Measurements from ENCODE around the gene MUSK.

MUSK gene

GRCh38 chr9:110802416-110803035 is 133.9 kb downstream of the MUSK start:
- in situ Hi-C loops (cut with MboI; ENCODE audit: low pct_unique_long_range_greater_than_20kb, low sequenced_read_pairs, unreplicated experiment) = no loop called here
- TF ChIP-seq CTCF (IDR thresholded peaks at IDR 0.05; ENCODE audit: extremely low read depth, insufficient read depth, missing control alignments) = no peak
- DNase-seq (ENCODE audit: low spot score) = no peak

- DNase-seq (ENCODE audit: low spot score) = peak; percentile 35
- no peak for TF ChIP-seq CTCF (IDR thresholded peaks at IDR 0.05; ENCODE audit: extremely low read depth, insufficient read depth, missing control alignments)
- in situ Hi-C loops (cut with MboI; ENCODE audit: low pct_unique_long_range_greater_than_20kb, low sequenced_read_pairs, unreplicated experiment) = no loop called here
Observed at GRCh38 chr9:110807956-110808598, 139.5 kb downstream of the MUSK start.

GRCh38 chr9:110808599-110808980 is 140.0 kb downstream of the MUSK start:
- no peak for TF ChIP-seq CTCF (IDR thresholded peaks at IDR 0.05; ENCODE audit: extremely low read depth, insufficient read depth, missing control alignments)
- in situ Hi-C loops (cut with MboI; ENCODE audit: low pct_unique_long_range_greater_than_20kb, low sequenced_read_pairs, unreplicated experiment) = no loop called here
- peak; percentile 56 for DNase-seq (ENCODE audit: low spot score)

GRCh38 chr9:110809038-110809595 is 140.5 kb downstream of the MUSK start:
- in situ Hi-C loops (cut with MboI; ENCODE audit: low pct_unique_long_range_greater_than_20kb, low sequenced_read_pairs, unreplicated experiment) = no loop called here
- TF ChIP-seq CTCF (IDR thresholded peaks at IDR 0.05; ENCODE audit: extremely low read depth, insufficient read depth, missing control alignments) = no peak
- peak; percentile 33 for DNase-seq (ENCODE audit: low spot score)

- DNase-seq (ENCODE audit: low spot score) = no peak
- TF ChIP-seq CTCF (IDR thresholded peaks at IDR 0.05; ENCODE audit: extremely low read depth, insufficient read depth, missing control alignments) = no peak
- in situ Hi-C loops (cut with MboI; ENCODE audit: low pct_unique_long_range_greater_than_20kb, low sequenced_read_pairs, unreplicated experiment) = no loop called here
Observed at GRCh38 chr9:110810262-110810976, 141.8 kb downstream of the MUSK start.

- no peak for DNase-seq (ENCODE audit: low spot score)
- in situ Hi-C loops (cut with MboI; ENCODE audit: low pct_unique_long_range_greater_than_20kb, low sequenced_read_pairs, unreplicated experiment) = no loop called here
- TF ChIP-seq CTCF (IDR thresholded peaks at IDR 0.05; ENCODE audit: extremely low read depth, insufficient read depth, missing control alignments) = no peak
Observed at GRCh38 chr9:110812886-110813285, 144.3 kb downstream of the MUSK start.
